HG03442 (cell line): ENCODE data around the gene SERPINA4.
"Not testable (repeated sequence)": the region's sequence is repeated elsewhere in the genome, so short reads cannot be mapped to it uniquely, and the experiment has no call there.

ENCODE experiments used
- ATAC-seq: cut with Tn5 transposase; IDR thresholded peaks from one replicate; pipeline ENCODE4 v1.9.1; 2021; ENCODE audit warnings: mild to moderate bottlenecking, moderate library complexity; ENCODE audit not compliant: unreplicated experiment

Gene SERPINA4

DNA sequence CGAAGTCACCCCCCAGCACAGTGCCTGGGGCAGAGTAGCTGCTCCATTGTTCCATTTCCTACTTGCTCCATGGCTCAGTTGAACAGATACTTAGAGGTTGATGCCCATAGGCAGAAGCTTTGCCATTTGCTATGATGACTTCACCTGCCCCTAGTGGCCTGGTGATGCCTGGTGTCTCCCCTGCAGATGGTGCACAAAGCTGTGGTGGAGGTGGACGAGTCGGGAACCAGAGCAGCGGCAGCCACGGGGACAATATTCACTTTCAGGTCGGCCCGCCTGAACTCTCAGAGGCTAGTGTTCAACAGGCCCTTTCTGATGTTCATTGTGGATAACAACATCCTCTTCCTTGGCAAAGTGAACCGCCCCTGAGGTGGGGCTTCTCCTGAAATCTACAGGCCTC, 30.6 kb downstream of the SERPINA4 start:
- no peak for ATAC-seq

DNA sequence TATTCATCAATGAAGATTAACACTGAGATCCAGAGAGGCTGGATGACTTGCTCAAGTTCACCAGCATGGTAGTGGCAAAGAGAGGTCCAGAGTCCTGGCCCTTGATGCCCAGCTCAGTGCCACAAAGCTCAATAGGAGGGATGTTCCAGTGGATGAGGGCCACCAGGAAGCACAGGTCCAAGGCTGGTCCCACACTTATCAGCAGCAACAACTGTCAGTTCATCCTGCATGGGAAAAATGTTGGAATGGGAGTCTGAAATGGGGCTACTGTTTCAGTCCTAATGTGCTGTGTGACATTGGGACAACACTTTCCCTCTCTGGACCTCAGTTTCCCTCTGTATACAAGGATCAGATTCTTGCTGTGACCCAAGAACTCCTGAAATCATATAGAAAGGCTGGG, 31.2 kb downstream of the SERPINA4 start:
- no peak for ATAC-seq

DNA sequence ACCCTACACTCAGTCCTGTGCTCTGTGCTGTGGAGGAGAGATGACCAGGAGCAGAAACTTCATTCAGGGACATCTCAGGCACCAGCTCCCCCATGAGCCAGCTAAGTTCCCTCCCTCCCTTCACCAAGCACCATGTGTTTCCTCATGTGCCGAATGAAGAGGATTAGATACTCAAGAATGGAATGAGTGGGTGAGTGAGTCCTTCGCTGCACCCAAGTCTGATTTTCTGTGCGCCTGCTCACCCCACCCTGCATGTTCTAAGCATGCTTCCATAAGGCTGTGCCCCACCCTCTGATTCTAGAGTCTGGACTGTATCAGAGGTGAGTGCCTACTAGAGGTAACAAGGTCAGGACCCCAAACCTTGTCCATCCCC, 32.1 kb downstream of the SERPINA4 start:
- no peak for ATAC-seq

DNA sequence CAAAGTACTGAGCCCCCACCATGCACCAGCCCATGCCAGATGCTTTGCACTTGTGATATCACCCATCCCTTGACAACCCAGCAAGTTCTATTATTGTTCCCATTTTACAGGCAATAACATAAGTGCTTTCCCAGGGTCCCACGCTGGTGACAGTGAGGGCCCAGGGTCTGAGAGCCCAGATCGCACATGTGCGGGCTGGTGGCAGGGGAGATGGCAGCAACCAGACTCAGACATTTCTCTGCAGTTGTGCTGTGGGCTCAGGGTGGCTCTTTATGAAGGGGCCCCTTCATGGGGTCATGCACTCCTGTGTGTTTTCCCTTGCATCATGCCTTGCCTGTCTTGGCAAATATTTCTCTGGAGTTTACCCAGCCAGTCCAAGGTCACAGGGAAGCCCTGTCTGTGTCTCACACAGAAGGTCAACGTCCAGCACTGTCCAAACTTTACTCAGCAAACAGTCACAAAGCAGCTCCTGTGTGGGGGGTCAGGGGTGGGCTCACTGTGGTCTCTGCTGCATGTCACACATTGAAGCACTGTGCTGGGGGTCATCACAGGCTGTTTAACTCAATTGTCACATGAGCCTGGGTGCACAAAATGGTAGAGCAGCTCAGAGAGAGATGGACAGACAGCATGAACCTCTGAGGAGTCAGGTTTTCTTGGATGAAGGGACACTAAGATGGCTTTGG, 32.6 kb downstream of the SERPINA4 start:
- no peak for ATAC-seq

DNA sequence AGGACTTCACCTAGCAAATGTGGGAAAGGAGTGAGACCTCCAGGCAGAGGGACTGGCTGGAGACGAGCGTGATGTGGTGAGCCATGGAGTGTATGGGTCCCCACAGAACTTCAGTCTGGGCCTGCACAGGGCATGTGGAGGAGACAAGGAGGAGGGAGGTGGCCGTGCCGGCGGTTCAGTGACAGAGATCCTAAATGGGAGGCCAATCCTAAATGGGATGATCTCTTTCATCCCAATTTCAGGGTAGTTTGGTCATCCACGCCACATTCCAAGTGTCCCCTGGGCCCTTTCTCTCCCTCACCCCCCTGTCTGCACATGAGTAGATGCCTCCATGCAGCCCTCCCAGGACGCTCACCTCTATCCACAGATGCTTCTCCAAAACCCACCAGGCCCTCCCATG, 33.2 kb downstream of the SERPINA4 start:
- no peak for ATAC-seq

DNA sequence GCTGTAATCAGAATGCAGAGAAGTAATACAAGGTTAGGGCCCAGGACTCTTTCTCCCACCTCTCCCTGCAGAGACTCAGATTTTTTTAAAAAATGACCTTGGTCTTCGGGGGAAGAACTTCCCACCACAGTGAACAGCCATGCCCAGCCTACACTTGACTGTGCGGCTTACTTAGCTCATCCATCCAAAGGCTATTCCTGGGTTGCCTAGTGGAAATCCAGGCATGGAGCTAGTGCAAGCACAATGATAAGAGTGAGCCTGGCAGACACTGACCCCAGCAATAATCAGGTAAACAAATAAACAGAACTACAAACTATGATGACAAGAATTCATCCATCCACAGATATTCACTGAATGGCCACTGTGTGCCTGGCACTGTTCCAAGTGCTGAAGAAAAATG, 34.7 kb downstream of the SERPINA4 start:
- ATAC-seq = no peak

DNA sequence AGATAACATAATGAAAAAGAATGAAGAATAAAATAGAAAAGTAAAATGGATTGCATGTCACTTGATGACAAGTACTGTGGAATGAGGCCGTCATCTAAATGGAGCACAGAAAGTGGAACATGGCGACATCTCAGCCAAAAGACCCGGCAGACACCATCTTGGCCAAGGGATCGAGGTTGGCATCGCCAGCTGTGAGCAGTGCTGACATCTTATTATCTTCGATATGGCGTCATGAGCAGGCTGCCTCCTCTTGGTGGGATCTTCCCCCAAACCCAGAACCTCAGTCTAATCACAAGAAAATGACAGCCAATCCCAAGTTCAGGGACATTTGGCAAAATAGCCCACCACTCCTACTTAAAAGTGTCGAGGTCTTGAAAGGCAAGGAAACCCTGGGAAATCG, 35.1 kb downstream of the SERPINA4 start:
- no peak for ATAC-seq

DNA sequence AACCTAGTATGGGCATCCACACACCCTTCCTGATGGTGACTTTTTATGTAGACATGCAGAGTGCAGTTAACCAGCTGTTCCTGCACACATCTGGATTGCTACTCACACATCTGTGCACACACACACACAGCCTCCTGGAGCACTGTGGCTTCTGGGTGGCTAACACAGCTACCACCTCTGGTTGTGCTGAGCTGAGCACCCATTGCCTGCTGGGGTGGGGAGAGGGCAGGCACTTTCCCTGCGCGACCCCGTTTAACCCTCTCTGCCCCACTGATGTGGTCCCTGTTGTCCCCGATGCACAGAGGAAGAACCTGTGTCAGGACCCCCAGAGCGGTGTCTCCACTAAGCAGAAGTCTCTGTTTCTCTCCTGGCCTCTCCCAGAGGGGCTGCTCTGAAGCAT, 36.5 kb downstream of the SERPINA4 start:
- ATAC-seq = no peak

DNA sequence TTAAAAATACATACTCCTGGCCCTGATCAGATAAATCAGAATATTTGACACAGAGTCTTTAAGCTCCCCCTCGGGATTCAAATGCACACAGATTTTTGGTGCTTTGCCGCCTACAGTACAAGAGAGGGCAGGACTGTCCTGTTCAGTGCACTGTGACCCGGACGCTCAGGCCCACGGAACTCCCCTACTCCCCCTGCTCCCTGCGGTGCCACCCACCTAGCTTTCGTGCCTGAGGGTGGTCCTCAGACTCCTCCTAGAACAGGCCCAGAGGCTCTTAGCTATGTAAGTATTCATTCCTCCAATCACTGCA, 37.2 kb downstream of the SERPINA4 start:
- ATAC-seq = no peak

DNA sequence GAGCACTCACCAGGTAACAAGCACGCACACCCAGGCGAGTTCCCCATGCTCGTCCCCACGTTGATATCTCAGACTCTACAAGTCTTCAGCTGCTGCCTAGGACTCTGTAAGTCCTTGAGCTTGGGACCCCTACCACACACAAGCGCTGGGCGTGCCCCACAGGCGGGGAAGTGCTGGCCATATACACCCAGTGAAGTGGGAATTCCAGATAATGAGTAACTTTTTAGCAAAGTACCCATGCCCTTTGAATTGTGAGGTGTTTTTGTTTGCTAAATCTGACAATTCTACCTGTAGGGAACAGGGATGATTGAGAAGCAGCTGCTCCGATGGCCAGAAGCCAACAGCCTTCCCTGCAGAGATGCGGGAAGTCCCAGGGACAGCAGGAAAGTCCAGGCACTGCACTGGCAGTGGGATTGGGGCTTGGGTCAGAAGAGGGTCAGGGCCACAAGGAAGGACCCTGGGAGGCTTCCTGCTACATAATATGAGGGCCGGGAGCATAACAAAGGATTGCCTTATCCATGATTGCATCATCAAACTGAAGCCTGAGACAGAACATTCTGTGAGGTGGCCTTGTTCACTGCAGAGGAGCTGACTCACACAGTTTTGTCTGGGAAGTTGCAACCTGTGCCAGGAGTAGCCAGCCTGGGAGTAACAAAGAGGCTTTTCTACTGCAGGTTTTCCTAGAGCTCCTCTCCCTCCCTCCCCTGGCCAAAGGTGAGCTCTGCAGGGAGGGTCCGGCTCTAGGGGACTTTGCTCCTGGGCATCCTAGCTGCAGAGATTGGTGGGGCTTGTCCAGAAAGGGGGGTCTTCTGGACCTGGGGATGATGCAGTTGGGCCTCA, 37.8 kb downstream of the SERPINA4 start:
- ATAC-seq = no peak

DNA sequence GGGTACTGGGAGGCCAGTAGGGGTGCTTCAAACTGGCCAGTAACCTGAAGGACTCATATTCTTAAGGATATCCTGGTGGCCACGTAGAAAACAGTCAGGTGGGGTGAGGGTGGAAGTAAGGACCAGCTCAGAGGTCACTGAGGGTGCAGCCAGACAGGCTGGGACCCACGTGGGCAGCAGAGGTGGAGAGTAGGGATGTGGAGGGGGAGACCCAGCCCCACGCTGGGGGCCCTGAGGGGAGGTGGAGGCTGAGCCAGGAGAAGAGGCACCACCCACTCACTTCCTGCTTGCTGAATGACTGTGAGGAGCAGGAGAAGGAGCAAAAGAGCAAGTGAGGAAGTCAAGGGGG, 38.4 kb downstream of the SERPINA4 start:
- ATAC-seq = no peak

DNA sequence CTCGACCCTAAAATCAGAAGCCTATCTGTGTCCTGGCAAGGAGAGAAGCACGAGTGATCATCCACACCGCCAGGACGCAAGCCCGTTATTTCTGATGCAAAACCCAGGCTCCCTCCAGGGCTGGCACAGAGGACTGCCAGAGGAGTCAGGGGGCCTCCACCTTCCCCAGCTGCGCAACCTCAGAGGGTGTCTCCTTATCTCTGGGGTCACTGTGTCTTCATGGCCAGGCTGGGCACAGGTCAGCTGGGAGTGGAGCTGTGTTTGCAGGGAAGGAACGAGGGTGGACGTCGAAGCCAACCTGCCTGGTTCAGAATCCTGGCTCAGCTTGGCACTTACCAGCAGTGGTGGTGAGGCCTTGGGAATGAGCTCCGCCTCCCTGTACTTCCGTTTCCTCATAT, 38.9 kb downstream of the SERPINA4 start:
- ATAC-seq = no peak

DNA sequence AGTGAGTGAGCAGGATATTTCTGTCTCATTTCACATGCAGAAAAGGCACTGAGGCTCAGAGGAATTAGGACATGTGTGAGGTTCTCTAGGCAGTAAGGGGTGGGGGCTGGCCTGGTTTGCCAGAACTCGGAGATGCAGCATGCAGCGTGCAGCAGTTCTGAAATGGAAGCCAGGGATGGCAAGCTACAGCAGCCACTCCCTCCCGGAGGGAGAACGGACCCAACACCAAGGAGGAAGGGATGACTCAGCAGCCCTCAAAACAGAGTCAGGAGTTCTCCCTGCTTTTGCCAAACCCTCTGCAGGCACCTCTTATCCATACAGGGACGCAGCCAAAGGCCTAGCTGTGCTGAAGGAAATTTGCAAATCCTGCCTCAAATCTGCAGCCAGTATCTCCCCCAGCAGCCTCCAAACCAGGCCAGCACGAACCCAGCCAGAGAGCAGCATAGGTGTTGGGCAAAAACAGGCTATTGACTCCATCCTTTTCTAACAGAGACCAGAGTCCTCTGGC, 40.7 kb downstream of the SERPINA4 start:
- ATAC-seq = no peak

DNA sequence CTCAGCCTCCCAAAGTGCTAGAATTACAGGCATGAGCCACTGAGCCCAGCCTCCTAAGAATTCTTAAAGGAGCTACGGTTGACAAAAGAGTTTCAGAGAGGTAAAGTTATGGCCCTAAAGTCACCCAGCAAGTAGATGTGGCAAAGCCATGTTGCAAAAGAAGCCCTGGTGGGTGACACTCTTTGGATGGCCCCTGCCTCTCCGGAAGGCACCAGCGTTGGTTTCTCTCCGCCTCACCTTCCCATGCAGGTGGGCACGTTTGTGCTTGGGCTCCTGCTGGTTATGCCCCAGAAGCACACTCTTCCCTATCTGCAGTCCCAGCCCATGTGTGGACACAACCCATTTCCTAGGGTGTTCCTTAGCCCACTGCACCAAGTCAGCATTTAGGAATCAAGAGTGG, 41.5 kb downstream of the SERPINA4 start:
- no peak for ATAC-seq

DNA sequence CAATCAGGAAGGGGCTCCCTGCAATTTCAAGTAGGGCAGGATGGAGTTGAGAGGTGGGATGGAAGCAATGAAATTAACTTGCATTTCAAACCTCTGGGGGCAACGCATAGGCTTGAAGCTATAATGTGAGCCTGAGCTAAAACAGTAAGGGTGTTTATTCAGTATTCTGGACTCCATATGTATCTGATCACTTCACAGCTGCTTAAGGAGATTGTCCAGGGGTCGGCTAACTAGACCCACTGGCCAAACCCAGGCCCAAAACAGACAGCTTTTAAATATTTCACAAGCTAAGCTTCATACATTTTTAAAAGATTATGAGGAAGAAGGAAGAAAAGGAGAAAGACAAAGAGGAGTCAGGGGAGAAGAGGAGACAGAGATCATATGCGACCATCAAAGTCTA, 44.1 kb downstream of the SERPINA4 start:
- no peak for ATAC-seq

DNA sequence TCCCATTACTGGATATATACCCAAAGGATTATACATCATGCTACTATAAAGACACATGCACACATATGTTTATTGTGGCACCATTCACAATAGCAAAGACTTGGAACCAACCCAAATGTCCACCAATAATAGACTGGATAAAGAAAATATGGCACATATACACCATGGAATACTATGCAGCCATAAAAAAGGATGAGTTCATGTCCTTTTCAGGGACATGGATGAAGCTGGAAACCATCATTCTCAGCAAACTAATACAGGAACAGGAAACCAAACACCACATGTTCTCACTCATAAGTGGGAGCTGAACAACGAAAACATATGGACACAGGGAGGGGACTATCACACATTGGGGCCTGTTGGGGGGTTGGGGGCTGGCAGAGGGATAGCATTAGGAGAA, 47.7 kb downstream of the SERPINA4 start:
- ATAC-seq = not testable (repeated sequence)

DNA sequence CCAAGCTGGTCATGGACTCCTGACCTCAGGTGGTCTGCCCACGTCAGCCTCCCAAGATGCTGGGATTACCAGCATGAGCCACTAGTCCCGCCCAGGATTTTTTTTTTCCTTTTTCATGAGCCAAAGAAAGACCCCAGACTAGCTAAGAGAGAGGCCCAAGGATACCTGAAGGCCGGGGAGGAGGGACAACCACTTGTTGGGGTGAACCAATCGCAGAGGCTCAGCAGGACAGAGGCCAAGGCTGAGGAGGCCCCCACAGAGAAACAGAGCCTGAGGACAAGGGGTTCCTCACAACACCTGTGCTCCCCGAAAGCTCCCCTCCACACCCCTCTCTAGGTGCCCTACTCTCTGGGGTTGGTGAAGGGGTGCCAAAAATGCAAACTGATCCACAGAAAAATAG, 49.9 kb downstream of the SERPINA4 start:
- ATAC-seq = no peak

DNA sequence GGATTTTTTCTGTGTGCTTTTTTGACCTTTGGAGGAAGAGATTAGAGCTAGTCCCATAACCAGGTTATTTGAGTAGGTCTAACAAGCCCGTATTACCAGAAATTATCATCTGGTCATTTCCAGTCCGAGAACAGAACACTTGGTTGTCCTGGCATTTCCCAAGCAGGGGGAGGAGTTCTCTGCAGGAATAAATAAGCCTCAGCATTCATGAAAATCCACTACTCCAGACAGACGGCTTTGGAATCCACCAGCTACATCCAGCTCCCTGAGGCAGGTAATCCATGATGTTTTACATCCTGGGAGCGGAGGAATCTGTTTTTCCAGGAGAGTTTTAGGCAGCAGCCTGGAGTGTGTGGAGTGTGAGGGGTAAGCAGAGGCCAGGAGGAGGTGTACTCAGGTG, 50.9 kb downstream of the SERPINA4 start, which contains the start of gene SERPINA3:
Gene SERPINA3 (plus strand): TSS at position 218 of the 400 bp plus-strand sequence. CDS start 2,051 bp downstream, outside the sequence.
- no peak for ATAC-seq

DNA sequence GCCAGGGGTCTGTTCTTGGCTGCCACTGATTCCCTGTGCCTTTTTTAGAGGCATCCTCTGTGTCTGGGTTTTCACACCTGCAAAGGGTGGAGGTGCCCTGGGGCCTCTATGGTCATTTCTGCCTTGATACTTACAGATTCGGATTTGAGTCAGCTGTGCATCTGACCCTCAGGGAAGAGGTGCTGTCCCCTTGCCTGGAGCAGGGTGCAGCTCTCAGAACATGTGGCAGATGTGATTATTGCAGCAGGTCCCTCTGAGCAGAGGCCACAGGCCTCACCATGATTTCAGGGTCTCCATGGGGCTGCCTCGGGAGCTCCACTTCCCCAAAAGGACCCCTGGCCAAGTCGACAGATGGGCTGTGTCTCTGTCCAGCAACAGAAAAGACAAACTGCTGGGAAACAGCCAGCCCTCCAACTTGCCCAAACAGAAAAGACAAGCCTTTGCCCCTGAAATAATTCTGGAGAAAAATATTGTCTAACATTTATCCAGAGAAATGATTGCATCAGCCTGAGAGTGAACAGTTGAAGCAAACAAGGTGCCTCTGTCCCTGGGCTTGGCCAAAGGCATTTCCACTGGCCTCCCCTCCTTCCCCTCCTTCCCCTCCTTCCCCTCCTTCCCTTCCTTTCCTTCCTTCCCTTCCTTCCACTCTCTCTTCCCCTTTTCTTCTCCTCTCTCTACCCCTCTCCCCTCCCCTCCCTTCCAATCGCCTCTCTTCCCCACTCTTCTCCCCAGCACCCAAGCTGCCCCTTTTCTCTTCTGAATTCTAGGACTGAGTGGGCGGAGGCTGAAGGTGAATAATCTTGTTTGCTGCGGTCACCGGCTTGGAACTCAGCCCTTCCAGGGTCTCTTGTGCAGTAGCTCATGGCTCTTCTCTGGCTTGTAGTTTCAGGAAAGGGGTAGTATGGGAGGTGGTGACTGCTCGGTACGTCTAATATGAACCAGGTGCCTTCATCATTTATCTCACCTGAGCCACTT, 51.6 kb downstream of the SERPINA4 start:
- ATAC-seq = no peak

DNA sequence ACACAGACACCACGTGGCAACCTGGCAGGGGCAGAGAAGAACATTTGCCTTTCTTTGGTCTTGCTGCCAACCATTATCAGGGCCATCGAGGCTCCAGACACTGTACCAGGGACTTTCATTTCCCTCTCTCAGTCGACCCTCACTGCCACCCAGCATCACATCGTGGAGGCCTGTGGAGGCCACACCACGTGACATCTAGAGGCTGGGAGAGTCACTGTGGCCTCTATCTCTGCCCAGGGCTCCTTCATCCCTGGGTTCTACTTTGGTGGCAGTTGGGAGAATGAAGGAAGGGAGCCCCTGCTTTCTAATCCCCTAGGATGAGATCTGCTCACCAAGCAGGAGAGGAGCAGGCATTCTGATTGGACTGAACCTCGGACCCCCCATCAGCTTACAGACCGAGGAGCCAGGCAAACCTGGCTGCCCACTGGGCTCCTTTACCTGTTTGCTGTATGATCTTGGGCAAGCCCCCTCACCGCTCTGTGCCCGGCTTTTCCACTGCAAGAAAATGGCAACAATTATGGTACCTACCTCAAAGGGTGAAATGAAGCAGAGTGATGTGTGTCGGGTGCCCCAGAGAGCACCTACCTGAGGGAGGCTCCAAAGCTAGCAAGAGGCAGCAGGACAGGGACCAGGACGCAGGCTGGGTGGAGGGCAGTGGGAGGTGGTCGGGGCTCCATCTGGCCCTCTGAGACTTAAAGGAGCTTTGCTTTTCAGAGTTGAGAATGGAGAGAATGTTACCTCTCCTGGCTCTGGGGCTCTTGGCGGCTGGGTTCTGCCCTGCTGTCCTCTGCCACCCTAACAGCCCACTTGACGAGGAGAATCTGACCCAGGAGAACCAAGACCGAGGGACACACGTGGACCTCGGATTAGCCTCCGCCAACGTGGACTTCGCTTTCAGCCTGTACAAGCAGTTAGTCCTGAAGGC, 52.7 kb downstream of the SERPINA4 start:
- ATAC-seq = no peak
